NK-92 (cell line): Measurements from ENCODE around the gene ZNF709.
"Not testable (repeated sequence)": the region's sequence is repeated elsewhere in the genome, so short reads cannot be mapped to it uniquely, and the experiment has no call there.

Experiments used
- DNase-seq: peaks from one replicate; lab custom pipeline; 2025; ENCODE audit not compliant: unreplicated experiment; lab: John Stamatoyannopoulos, UW

The ZNF709 gene

DNA sequence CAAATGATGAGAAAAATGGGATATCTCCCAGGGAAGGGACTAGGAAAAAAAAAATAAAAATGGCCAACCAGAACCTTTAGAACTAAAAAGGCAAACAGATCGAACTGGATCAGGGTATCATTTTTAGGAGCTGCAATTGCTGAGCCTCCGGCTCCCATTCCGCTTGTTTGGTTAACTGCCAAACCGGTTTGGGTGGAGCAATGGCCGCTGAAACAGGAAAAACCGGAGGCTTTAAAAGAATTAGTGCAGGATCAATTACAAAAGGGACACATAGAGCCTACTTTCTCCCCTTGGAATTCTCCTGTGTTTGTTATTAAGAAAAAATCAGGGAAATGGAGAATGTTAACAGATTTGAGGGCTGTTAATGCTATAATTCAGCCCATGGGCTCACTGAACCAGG lies 31.1 kb downstream of the ZNF709 start:
- no peak for DNase-seq

DNA sequence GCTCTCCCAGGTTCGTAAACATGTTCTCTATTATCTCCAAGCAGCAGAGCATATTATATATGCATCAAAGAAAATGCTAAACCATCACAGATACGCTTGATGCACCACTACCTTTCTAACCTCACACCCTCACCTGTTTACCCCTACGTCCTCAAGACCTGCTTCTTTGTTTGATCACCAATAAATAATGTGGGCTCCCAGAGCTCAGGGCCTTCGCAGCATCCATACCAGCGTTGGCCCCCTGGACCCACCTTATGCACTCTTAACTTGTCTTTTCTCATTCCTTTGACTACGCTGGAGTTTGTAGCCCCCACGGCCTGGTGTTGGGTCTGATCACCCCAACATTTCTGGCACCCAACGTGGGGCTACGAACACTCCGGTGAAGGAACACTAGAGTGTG lies 33.8 kb downstream of the ZNF709 start:
- DNase-seq, result no peak

DNA sequence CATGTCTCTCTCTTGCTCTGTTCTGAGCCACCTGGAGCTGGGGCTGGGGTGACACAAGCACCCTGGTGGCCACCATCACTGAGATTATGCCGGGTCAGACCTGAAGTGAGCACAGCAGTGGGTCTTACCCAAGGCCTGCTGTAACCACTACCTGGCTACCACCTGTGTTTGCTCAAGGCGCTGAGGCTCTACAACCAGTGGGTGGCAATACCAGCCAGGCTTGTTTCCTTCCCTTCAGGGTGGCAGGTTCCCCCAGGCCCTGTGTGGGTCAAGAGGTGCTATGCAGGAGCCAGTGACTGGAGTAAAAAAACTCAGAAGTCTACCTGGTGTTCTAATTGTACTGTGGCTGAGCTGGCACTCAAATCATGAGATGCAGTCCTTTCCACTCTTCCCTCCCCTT lies 35.8 kb downstream of the ZNF709 start:
- DNase-seq, result no peak

DNA sequence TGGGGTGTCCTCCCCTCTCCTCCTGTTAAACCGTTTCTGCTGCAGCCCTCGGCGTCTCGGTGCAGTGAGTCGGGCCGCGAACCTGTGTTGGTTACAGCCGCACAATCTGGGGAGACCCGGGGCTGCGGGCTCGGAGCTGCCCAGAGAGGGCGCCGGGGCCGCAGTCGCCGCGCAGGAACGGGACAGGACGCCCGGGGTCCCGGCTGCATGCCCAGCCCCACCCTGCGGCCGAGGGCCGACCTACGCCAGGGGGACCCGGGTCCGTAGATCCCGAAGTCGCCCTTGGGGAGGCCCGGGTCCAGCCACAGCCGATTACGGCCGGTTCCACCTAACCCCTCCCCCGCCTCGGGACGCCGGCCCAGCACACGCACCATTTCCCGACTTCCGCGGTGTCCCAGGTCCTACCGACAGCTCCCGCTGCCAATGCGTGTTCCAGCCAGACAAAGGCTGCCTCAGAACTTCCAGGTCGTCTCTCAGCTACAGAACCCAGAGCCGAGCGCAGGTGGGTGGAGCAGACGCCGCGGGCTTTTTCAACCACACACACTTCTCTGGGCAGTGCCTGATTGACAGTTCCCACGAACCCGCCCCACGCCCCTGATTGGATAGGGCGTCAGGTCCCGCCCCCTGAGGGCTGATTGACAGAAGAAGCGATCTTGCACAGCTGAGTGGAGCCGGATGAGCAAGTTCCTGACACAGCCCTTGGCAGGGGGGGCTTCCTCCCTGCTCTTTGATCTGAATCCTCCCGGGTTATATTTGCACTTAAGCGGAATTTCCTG lies 43.9 kb downstream of the ZNF709 start, which contains the start of gene ZNF443:
Gene ZNF443, minus strand, starts transcription at position 481 of the 776 bp plus-strand sequence. Its CDS starts 107 bp downstream, at position 374.
- DNase-seq, result peak; percentile 82

DNA sequence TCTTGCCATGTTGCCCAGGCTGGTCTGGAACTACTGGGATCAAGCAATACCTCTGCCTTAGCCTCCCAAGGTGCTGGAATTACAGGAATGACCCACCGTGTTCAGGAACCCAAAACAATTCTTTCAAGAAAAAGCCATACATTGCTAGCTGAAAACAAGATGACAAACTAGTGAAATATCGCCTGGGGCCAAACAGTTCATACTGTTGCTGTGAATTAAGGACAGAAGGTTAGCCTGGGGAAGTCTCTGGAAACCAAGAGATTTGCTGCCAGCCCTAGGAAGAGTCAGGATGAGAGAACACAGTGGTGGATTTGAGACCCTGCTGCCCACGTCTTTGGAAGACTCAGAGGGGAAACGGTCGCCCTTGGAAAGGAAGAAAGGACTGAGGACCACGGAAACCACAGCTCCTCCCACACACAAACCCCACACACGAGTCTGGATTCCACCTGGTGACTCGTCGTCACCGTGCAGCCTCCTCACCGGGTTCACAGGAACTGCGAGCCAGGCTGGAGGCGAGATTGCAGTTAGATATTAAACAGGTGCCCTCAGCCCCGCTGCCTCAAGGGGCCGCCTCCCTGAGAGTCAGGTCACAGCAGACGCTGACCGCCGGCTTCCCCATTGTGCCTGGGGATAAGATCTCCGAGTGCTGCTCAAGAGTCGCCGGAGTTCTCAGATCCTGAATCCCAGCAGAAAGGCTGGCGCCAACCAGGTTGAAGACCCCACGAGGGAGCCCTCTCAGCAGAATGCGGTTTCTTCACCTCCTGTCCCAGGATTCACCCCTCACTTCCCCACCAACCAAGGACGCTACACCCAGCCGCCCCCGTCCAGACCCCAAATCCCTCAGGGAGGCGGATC lies 44.7 kb downstream of the ZNF709 start:
- not testable (repeated sequence) for DNase-seq

DNA sequence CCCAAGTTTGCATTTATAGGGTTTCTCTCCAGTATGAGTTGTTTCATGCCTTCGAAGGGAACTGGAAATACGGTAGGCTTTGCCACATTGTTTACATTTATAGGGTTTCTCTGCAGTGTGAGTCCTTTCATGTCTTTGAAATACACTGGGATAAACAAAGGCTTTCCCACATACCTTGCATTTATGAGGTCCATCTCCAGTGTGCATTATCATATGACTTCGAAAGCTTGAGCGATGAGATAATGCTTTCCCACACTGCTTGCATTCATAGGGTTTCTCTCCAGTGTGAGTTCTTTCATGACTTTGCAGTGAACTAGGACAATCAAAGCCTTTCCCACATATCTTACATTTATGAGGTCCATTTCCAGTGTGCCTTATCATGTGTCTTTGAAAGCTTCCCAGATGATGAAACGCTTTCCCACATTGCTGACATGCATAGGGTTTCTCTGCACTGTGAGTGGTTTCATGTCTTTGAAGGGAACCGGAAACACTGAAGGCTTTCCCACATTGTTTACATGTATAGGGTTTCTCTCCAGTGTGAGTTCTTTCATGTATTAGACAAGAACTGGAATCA lies 53.8 kb downstream of the ZNF709 start:
- not testable (repeated sequence) for DNase-seq

DNA sequence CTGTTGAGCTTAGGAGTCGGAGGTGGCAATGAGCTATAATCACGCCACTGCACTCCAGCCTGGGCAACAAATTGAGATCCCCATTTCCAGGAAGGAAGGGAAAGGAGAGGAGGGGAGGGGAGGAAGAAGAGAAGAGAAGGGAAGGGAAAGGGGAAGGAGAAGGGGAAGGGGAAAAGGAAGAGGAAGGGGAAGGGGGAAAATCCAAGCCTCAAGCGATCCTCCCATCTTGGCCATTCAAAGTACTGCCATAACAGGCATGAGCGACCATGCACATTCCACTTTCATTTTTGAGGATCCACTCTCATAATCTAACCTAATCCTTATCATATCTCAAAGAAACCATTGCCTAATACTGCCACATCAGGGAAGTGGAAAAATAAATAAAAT lies 58.7 kb downstream of the ZNF709 start:
- DNase-seq, result no peak

DNA sequence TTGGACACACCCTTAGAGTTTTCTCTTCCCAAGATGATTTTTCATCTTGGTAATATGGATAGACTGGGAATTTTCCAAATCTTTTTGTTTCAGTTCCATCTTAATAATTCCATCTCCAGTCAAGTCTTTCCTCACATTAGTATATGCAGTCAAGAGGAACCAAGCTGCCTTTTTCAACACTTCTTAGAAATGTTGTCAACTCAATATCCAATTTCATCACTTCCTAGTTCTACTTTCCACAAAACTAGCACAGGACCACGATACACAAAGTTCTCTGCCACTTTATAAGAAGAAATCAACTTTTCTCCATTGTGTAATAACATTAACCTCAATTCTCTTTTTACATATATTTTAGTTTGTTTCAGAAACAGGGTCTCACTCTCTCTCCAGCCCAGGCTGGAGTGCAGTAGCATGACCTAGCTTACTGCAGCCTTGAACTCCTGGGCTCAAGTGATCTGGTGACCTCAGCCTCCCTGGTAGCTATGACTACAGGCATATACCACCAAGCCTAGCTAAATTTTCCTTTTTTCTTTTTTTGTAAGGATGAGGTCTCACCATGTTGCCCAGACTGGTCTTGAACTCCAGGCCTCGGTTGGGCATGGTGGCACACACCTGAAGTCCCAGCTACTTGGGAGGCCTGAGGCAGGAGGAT lies 59.3 kb downstream of the ZNF709 start:
- no peak for DNase-seq

DNA sequence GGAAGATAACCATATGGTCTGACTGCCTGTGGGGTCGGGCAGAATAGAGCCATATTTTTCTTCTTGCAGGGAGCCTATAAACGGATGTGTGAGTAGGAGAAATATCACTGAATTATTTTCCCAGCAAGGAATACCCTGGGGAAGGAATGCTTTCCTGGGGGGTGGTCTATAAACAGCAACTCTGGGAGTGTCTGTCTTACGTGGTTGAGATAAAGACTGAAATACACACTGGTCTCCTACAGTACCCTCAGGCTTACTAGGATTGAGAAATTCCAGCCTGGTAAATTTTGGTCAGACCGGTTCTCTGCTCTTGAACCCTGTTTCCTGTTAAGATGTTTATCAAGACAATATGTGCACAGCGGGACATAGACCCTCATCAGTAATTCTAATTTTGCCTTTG lies 67.3 kb downstream of the ZNF709 start:
- not testable (repeated sequence) for DNase-seq

DNA sequence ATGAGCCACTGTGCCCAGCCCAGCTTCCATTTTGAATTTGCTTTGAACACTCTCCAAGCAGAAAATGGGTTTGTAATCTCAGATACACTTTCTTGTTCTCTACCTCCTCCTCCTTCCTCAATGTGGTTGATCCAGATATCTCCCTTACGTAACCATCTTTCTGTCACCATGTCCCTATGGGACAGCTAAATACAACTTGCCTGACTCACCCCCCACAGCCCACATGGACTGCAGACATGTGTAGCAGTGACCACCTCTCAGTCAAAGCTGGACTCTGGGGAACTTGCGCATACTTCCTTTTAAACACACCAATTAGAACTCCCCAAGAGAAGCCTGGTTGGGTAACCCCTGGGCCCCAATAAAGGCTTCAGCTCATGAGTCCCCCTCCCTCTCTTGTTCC lies 72.7 kb downstream of the ZNF709 start:
- DNase-seq, result no peak
